ENCODE measurements around the gene TNNI2. TPM values are rescaled to one million over a fixed set of nuclear protein-coding genes. Genes with fewer than 3 reads are reported as not detected.
"Not testable (repeated sequence)": the region's sequence is repeated elsewhere in the genome, so short reads cannot be mapped to it uniquely, and the experiment has no call there.

Gene TNNI2
- total and polyA plus RNA-seq, 11 donors: 0.22 to 3.3 (median 0.72) TPM; not detected in 8

- H3K4me1 ChIP-seq: peaks cover 11 to 57% (median 32%) of the 10 kb centered on the region in 12 donors
- H3K4me3 ChIP-seq: peak overlapping the region in 9 of 12 donors; percentile 14 to 70 (median 41)
Observed at GRCh38 chr11:1873048-1873812, 34.4 kb downstream of the TNNI2 start.

GRCh38 chr11:1873813-1874150, 35.0 kb downstream of the TNNI2 start:
- WGBS, 4 donors: 83 to 93% (median 87%) methylated on average over 17 of the region's 17 CpGs
- peak in 1 of 5 donors; percentile 36 for DNase-seq
- peaks cover 11 to 52% (median 35%) of the 10 kb centered on the region in 12 donors for H3K4me1 ChIP-seq

More at GRCh38 chr11:1873048-1873812, 34.4 kb downstream of the TNNI2 start:
- WGBS, 4 donors: 22 to 51% (median 40%) methylated on average over 6 to 11 of the region's 11 CpGs
- Histone ChIP-seq H3K9me3 (no peaks in the 10 kb centered on the region), H3K27me3 (peaks cover 0 to 10% (median 0%) of the 10 kb centered on the region in 9 donors), H3K36me3 (no peaks in the 10 kb centered on the region), H3K27ac (peak overlapping the region in 10 of 12 donors; percentile 32 to 93 (median 60))
- peak in 3 of 4 donors; percentile 11 to 36 (median 26) for ATAC-seq
- DNase-seq: peak in 3 of 5 donors; percentile 41 to 68 (median 68)
- no peak for TF ChIP-seq CTCF (IDR thresholded peaks at IDR 0.05)
- no peak for TF ChIP-seq POLR2A (IDR thresholded peaks at IDR 0.05)
- intact Hi-C loops (cut with DNase I): no loop called here

GRCh38 chr11:1874441-1875092, 35.8 kb downstream of the TNNI2 start:
- H3K4me3 ChIP-seq: peak overlapping the region in 8 of 12 donors; percentile 5 to 43 (median 20)

More at GRCh38 chr11:1873813-1874150, 35.0 kb downstream of the TNNI2 start:
- Histone ChIP-seq H3K4me3 (peak overlapping the region in 4 of 12 donors; percentile 24 to 70 (median 32)), H3K27ac (peak overlapping the region in 9 of 12 donors; percentile 39 to 93 (median 51))
- H3K27me3 ChIP-seq; H3K36me3 ChIP-seq; H3K9me3 ChIP-seq; intact Hi-C loops (cut with DNase I); ATAC-seq: not testable (repeated sequence)

GRCh38 chr11:1875093-1875850, 36.5 kb downstream of the TNNI2 start:
- peak overlapping the region in 7 of 12 donors; percentile 13 to 43 (median 22) for H3K4me3 ChIP-seq
- no peaks in the 10 kb centered on the region for H3K36me3 ChIP-seq
- peaks cover 15 to 60% (median 43%) of the 10 kb centered on the region in 12 donors for H3K4me1 ChIP-seq
- H3K27ac ChIP-seq: peak overlapping the region; percentile 69 to 99 (median 96)
- WGBS, 4 donors: 62 to 84% (median 69%) methylated on average over 13 to 28 of the region's 28 CpGs
- H3K9me3 ChIP-seq: no peaks in the 10 kb centered on the region
- peak; percentile 9 to 72 (median 45) for DNase-seq
- TF ChIP-seq CTCF (IDR thresholded peaks at IDR 0.05) (no peak), POLR2A (IDR thresholded peaks at IDR 0.05) (no peak)
- intact Hi-C loops (cut with DNase I): no loop called here
- no peak for ATAC-seq
- peaks cover 0 to 10% (median 0%) of the 10 kb centered on the region in 9 donors for H3K27me3 ChIP-seq

More at GRCh38 chr11:1874441-1875092, 35.8 kb downstream of the TNNI2 start:
- 57 to 85% (median 77%) methylated on average over 11 to 17 of the region's 17 CpGs for WGBS, 4 donors
- peak in 4 of 5 donors; percentile 15 to 70 (median 37) for DNase-seq
- intact Hi-C loops (cut with DNase I); H3K9me3 ChIP-seq; ATAC-seq; H3K27me3 ChIP-seq; H3K36me3 ChIP-seq: not testable (repeated sequence)
- Histone ChIP-seq H3K4me1 (peaks cover 11 to 53% (median 38%) of the 10 kb centered on the region in 12 donors), H3K27ac (peak overlapping the region in 11 of 12 donors; percentile 53 to 99 (median 96))

GRCh38 chr11:1875851-1876301, 37.1 kb downstream of the TNNI2 start:
- H3K4me1 ChIP-seq: peaks cover 17 to 64% (median 47%) of the 10 kb centered on the region in 12 donors
- peak overlapping the region in 9 of 12 donors; percentile 13 to 43 (median 23) for H3K4me3 ChIP-seq
- intact Hi-C loops (cut with DNase I): not testable (repeated sequence)

More at GRCh38 chr11:1875851-1876301, 37.1 kb downstream of the TNNI2 start:
- not testable (repeated sequence) for H3K36me3 ChIP-seq, H3K9me3 ChIP-seq, ATAC-seq, H3K27me3 ChIP-seq
- peak overlapping the region; percentile 69 to 99 (median 96) for H3K27ac ChIP-seq
- WGBS, 4 donors: 33 to 88% (median 69%) methylated on average over 3 to 13 of the region's 13 CpGs
- peak in 2 of 5 donors; percentile 10 to 27 for DNase-seq

Data from heart left ventricle (tissue), 16 donors.